Lower leg skin (tissue), 4 donors: Measurements from ENCODE around the gene ST8SIA6. TPM values are rescaled to one million over a fixed set of nuclear protein-coding genes. Genes with fewer than 3 reads are reported as not detected.

Experiments
- DNase-seq, 2 donors: peaks; one replicate each; pipeline ENCODE4 v3.0.0-alpha.2; 2019; ENCODE audit warnings: low spot score in 2 of 2
- H3K4me3 ChIP-seq: fragments of 200-600 bp; sonication (generic); 2 replicates; pipeline ENCODE4 v1.5.1; 2017; ENCODE audit warnings: mild to moderate bottlenecking, low read depth; ENCODE audit not compliant: poor library complexity, severe bottlenecking
- CTCF ChIP-seq, 3 donors: fragments of 450-650 bp; IDR thresholded peaks; one replicate each; pipeline ENCODE4 v1.5.1; 2016; ENCODE audit warnings: antibody characterized with exemption in 3 of 3, mild to moderate bottlenecking in 3 of 3, moderate library complexity in 2 of 3
- POLR2A ChIP-seq, 2 donors: fragments of 450-650 bp; IDR thresholded peaks; one replicate each; pipeline ENCODE4 v1.6.1; 2016 to 2017; ENCODE audit warnings: antibody characterized with exemption in 2 of 2, mild to moderate bottlenecking in 1 of 2, moderate library complexity in 1 of 2
- WGBS, 2 donors: methylation state at CpG; one replicate each; pipeline ENCODE4 v1.1.5; 2018; 5-methylcytosine and 5-hydroxymethylcytosine counted together
- intact Hi-C: fragments of 100-400 bp; cut with DNase I; formaldehyde crosslinking; loops from one replicate; pipeline ENCODE4 v1.15.0; 2023; ENCODE audit warnings: low total_unique reads
- total RNA-seq, 4 donors: library from RNA; depleted of rRNA; stranded (reverse); fragments of >200 nt; gene quantifications; one replicate each; pipeline ENCODE4 v1.1.0, GENCODE V29; 2016

Gene ST8SIA6
- total RNA-seq, 4 donors from 2014 or later, result 0.34 to 2.8 (median 1.5) TPM

GRCh38 chr10:17456032-17456548 is 1.7 kb upstream of the ST8SIA6 start:
- H3K4me3 ChIP-seq, result no peak overlapping the region
- DNase-seq, result no peak
- intact Hi-C loops, result no loop called here
- TF ChIP-seq POLR2A (IDR thresholded peaks at IDR 0.05), result no peak
- no peak for TF ChIP-seq CTCF (IDR thresholded peaks at IDR 0.05)
- WGBS, 2 donors, result 93 to 97% methylated on average over 2 of the region's 2 CpGs

- no peak for DNase-seq
- TF ChIP-seq CTCF (IDR thresholded peaks at IDR 0.05), result no peak
- no peak for TF ChIP-seq POLR2A (IDR thresholded peaks at IDR 0.05)
- intact Hi-C loops, result no loop called here
- WGBS, 2 donors, result 95 to 100% methylated on average over 2 of the region's 2 CpGs
- H3K4me3 ChIP-seq, result no peak overlapping the region
Measured at GRCh38 chr10:17455015-17455520, 673 bp upstream of the ST8SIA6 start.

- TF ChIP-seq CTCF (IDR thresholded peaks at IDR 0.05) (no peak), POLR2A (IDR thresholded peaks at IDR 0.05) (no peak)
- H3K4me3 ChIP-seq, result peak overlapping the region; percentile 38
- intact Hi-C loops, result no loop called here
- WGBS, 2 donors, result 2% methylated on average over 29 to 36 of the region's 66 CpGs
- DNase-seq, result peak in 1 of 2 donors; percentile 86
Measured at GRCh38 chr10:17453373-17454091, 863 bp downstream of the ST8SIA6 start.

- no peak for TF ChIP-seq POLR2A (IDR thresholded peaks at IDR 0.05)
- no peak for TF ChIP-seq CTCF (IDR thresholded peaks at IDR 0.05)
- WGBS, 2 donors, result 12 to 13% methylated on average over 7 of the region's 7 CpGs
- no peak for DNase-seq
- H3K4me3 ChIP-seq, result no peak overlapping the region
- intact Hi-C loops, result no loop called here
Measured at GRCh38 chr10:17453035-17453372, 1.4 kb downstream of the ST8SIA6 start.

GRCh38 chr10:17452060-17452841 is 2.1 kb downstream of the ST8SIA6 start:
- no peak overlapping the region for H3K4me3 ChIP-seq
- TF ChIP-seq POLR2A (IDR thresholded peaks at IDR 0.05) (no peak), CTCF (IDR thresholded peaks at IDR 0.05) (no peak)
- intact Hi-C loops, result no loop called here
- 47 to 62% methylated on average over 6 of the region's 6 CpGs for WGBS, 2 donors
- no peak for DNase-seq
